WTC11 (cell line): ENCODE data around the gene TXNIP.

Experiments used
- GABPB1 ChIP-seq: sonication (generic); formaldehyde crosslinking; IDR thresholded peaks from 2 replicates; pipeline ENCODE4 v1.8.1; 2023; ENCODE audit warnings: mild to moderate bottlenecking, missing genetic modification reagents
- ZNF396 ChIP-seq: fragments of 250-450 bp; sonication (Bioruptor Pico); IDR thresholded peaks from 2 replicates; pipeline ENCODE4 v1.8.0; 2021; ENCODE audit warnings: mild to moderate bottlenecking, moderate library complexity, borderline replicate concordance
- TF ChIP-seq, protein P1 (sequence below): fragments of 200-600 bp; IDR thresholded peaks from 2 replicates; pipeline ENCODE4 v1.8.0; 2022; ENCODE audit warnings: antibody characterized with exemption

DNA sequence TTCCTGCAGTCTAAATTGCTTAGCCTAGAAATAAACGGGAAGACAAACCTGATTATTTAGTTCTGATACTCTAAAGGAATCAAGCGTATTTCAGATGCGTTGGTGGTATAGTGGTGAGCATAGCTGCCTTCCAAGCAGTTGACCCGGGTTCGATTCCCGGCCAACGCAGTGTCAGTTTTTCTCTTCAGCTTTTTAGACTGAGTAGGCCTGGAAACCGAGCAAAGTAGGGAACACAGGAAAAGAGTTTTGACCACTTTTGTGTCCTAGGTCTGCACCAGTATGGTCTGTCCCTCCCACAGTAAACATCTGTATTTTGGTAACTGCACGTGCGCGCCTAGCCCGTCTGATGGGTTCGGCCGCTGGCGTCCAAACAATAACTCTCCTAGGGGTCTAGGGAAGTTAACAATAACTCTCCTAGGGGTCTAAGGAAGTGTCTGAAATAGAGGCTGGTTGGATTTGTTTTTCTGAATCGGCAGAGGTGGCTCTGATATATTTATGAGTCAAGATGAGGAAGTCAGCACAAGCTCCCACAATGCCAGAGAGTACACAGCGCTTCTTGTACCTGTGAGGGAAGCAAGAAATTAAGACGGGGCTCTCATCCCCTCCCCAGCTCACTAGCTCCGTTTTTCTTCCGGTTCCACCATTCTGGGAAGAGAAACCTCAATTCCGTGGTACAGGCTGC, 40.7 kb upstream of the TXNIP start:
- TF ChIP-seq ZNF396: no peak
- TF ChIP-seq GABPB1: no peak; the same call in 1 of the 2 replicates
- TF ChIP-seq, protein P1, sequence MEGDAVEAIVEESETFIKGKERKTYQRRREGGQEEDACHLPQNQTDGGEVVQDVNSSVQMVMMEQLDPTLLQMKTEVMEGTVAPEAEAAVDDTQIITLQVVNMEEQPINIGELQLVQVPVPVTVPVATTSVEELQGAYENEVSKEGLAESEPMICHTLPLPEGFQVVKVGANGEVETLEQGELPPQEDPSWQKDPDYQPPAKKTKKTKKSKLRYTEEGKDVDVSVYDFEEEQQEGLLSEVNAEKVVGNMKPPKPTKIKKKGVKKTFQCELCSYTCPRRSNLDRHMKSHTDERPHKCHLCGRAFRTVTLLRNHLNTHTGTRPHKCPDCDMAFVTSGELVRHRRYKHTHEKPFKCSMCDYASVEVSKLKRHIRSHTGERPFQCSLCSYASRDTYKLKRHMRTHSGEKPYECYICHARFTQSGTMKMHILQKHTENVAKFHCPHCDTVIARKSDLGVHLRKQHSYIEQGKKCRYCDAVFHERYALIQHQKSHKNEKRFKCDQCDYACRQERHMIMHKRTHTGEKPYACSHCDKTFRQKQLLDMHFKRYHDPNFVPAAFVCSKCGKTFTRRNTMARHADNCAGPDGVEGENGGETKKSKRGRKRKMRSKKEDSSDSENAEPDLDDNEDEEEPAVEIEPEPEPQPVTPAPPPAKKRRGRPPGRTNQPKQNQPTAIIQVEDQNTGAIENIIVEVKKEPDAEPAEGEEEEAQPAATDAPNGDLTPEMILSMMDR: no peak
